Stomach (tissue), 9 donors: ENCODE results near the gene BCAS3. TPM values are rescaled to one million over a fixed set of nuclear protein-coding genes. Genes with fewer than 3 reads are reported as not detected.
"Not testable (repeated sequence)": the region's sequence is repeated elsewhere in the genome, so short reads cannot be mapped to it uniquely, and the experiment has no call there.

Source experiments
- DNase-seq, 2 donors: peaks; one replicate each; pipeline versions ENCODE4 v3.0.0 to v3.0.0-alpha.2; 2013 to 2019
- H3K27ac ChIP-seq, 5 donors: fragments of 200-600 bp in 4 of 5; sonication (generic) in 4 of 5; one replicate each; pipeline ENCODE4 v1.5.1; 2013 to 2019; ENCODE audit warnings: mild to moderate bottlenecking in 1 of 5, moderate library complexity in 1 of 5
- H3K27me3 ChIP-seq, 3 donors: fragments of 200-600 bp; sonication (generic); one replicate each; pipeline ENCODE4 v1.5.1; 2017 to 2019; ENCODE audit warnings: mixed run types in 1 of 3
- H3K36me3 ChIP-seq, 4 donors: fragments of 200-600 bp; sonication (generic); 1 replicate in 3 of 4; 2 replicates in 1 of 4; pipeline ENCODE4 v1.5.1; 2016 to 2019
- H3K4me1 ChIP-seq, 4 donors: fragments of 200-600 bp; sonication (generic); one replicate each; pipeline ENCODE4 v1.5.1; 2016 to 2019
- H3K4me3 ChIP-seq, 4 donors: fragments of 200-600 bp; sonication (generic) in 3 of 4; one replicate each; pipeline ENCODE4 v1.5.1; 2016 to 2019; ENCODE audit warnings: mild to moderate bottlenecking in 1 of 4
- H3K9me3 ChIP-seq, 4 donors: fragments of 200-600 bp; sonication (generic); one replicate each; pipeline ENCODE4 v1.5.1; 2016 to 2019
- CTCF ChIP-seq, 7 experiments: fragments of 450-650 bp in 4 of 7; fragments of 200-600 bp in 3 of 7; sonication (generic) in 3 of 7; IDR thresholded peaks; one replicate each; pipeline ENCODE4 v1.5.1; 2016 to 2019; ENCODE audit warnings: antibody characterized with exemption in 7 of 7, control low read depth in 2 of 7, mild to moderate bottlenecking in 1 of 7
- EP300 ChIP-seq: sonication (generic); formaldehyde crosslinking; IDR thresholded peaks from one replicate; pipeline ENCODE4 v1.6.1; 2017; ENCODE audit warnings: antibody characterized with exemption
- POLR2A ChIP-seq, 4 donors: fragments of 450-650 bp; IDR thresholded peaks; one replicate each; pipeline ENCODE4 v1.6.1; 2016; ENCODE audit warnings: antibody characterized with exemption in 4 of 4, control low read depth in 2 of 4, mild to moderate bottlenecking in 1 of 4, moderate library complexity in 1 of 4
- POLR2AphosphoS5 ChIP-seq, 3 donors: sonication (generic); formaldehyde crosslinking; IDR thresholded peaks; one replicate each; pipeline ENCODE4 v1.6.1; 2016; ENCODE audit warnings: antibody characterized with exemption in 3 of 3
- WGBS, 5 donors: extraction: QIAGEN DNeasy Blood & Tissue Kit in 3 of 5; methylation state at CpG; one replicate each; pipeline versions ENCODE4 v1.1.5 to v1.1.7; 2013 to 2018; 5-methylcytosine and 5-hydroxymethylcytosine counted together
- intact Hi-C: fragments of 100-400 bp; cut with DNase I; formaldehyde crosslinking; loops from one replicate; pipeline ENCODE4 v1.15.1; 2023; ENCODE audit warnings: low total_unique reads
- polyA plus RNA-seq, 3 donors: library from polyadenylated mRNA; stranded (reverse); fragments of 200-250 nt; gene quantifications; one replicate each; pipeline ENCODE4 v1.2.3, GENCODE V29; 2013
- total RNA-seq, 5 donors: library from RNA; depleted of rRNA; stranded (reverse); fragments of >200 nt; gene quantifications; one replicate each; pipeline versions ENCODE4 v1.1.0 to v1.2.3, GENCODE V29; 2014 to 2016
- donor health status: healthy with polysubstance abuse.
- donor health status: Bipolar disorder and iron deficiency.
- donor health status: healthy.

BCAS3 gene
- total and polyA plus RNA-seq, 8 donors, result 4.9 to 150 (median 25.3) TPM

GRCh38 chr17:60750640-60751039 is 73.0 kb downstream of the BCAS3 start:
- intact Hi-C loops, result no loop called here
- H3K36me3 ChIP-seq, result peaks cover 0 to 7% (median 0%) of the 10 kb centered on the region in 4 donors
- peaks cover 0 to 5% (median 0%) of the 10 kb centered on the region in 4 donors for H3K4me1 ChIP-seq
- TF ChIP-seq POLR2A (IDR thresholded peaks at IDR 0.05) (no peak), CTCF (IDR thresholded peaks at IDR 0.05) (no peak), POLR2AphosphoS5 (IDR thresholded peaks at IDR 0.05) (no peak), EP300 (no peak)
- no peak overlapping the region for H3K4me3 ChIP-seq
- no peaks in the 10 kb centered on the region for H3K9me3 ChIP-seq
- no peak overlapping the region for H3K27ac ChIP-seq
- H3K27me3 ChIP-seq, result no peaks in the 10 kb centered on the region
- DNase-seq, result no peak

GRCh38 chr17:60751884-60752283 is 74.2 kb downstream of the BCAS3 start:
- no peaks in the 10 kb centered on the region for H3K27me3 ChIP-seq
- H3K4me3 ChIP-seq, result no peak overlapping the region
- DNase-seq, result no peak
- peaks cover 0 to 7% (median 0%) of the 10 kb centered on the region in 4 donors for H3K36me3 ChIP-seq
- H3K4me1 ChIP-seq, result no peaks in the 10 kb centered on the region
- intact Hi-C loops, result no loop called here
- no peak overlapping the region for H3K27ac ChIP-seq
- 97 to 100% (median 97%) methylated on average over 1 of the region's 1 CpG for WGBS, 5 donors
- no peaks in the 10 kb centered on the region for H3K9me3 ChIP-seq
- TF ChIP-seq EP300, result no peak
- no peak for TF ChIP-seq POLR2A (IDR thresholded peaks at IDR 0.05)
- no peak for TF ChIP-seq CTCF (IDR thresholded peaks at IDR 0.05)
- no peak for TF ChIP-seq POLR2AphosphoS5 (IDR thresholded peaks at IDR 0.05)

- H3K27ac ChIP-seq, result no peak overlapping the region
- DNase-seq, result no peak
- no peaks in the 10 kb centered on the region for H3K4me1 ChIP-seq
- no peak overlapping the region for H3K4me3 ChIP-seq
- no peaks in the 10 kb centered on the region for H3K9me3 ChIP-seq
- WGBS, 5 donors, result 90 to 98% (median 94%) methylated on average over 8 of the region's 8 CpGs
- intact Hi-C loops, result no loop called here
- H3K27me3 ChIP-seq, result no peaks in the 10 kb centered on the region
- peaks cover 0 to 7% (median 0%) of the 10 kb centered on the region in 4 donors for H3K36me3 ChIP-seq
- no peak for TF ChIP-seq POLR2A (IDR thresholded peaks at IDR 0.05)
- TF ChIP-seq POLR2AphosphoS5 (IDR thresholded peaks at IDR 0.05), result no peak
- no peak for TF ChIP-seq EP300
- no peak for TF ChIP-seq CTCF (IDR thresholded peaks at IDR 0.05)
These were observed 75.4 kb downstream of the BCAS3 start for GRCh38 chr17:60752873-60753577.

GRCh38 chr17:60754057-60754604 is 76.5 kb downstream of the BCAS3 start:
- H3K4me1 ChIP-seq, result no peaks in the 10 kb centered on the region
- H3K9me3 ChIP-seq, result no peaks in the 10 kb centered on the region
- H3K27me3 ChIP-seq, result no peaks in the 10 kb centered on the region
- H3K36me3 ChIP-seq, result peaks cover 0 to 7% (median 0%) of the 10 kb centered on the region in 4 donors
- DNase-seq, result no peak
- H3K27ac ChIP-seq, result no peak overlapping the region
- no peak overlapping the region for H3K4me3 ChIP-seq
- 67 to 85% (median 70%) methylated on average over 8 of the region's 8 CpGs for WGBS, 5 donors
- intact Hi-C loops, result no loop called here
- TF ChIP-seq POLR2A (IDR thresholded peaks at IDR 0.05), result no peak
- no peak for TF ChIP-seq EP300
- TF ChIP-seq CTCF (IDR thresholded peaks at IDR 0.05), result no peak
- no peak for TF ChIP-seq POLR2AphosphoS5 (IDR thresholded peaks at IDR 0.05)

- H3K36me3 ChIP-seq, result peaks cover 3 to 15% (median 7%) of the 10 kb centered on the region in 4 donors
- H3K4me3 ChIP-seq, H3K27me3 ChIP-seq, DNase-seq, H3K27ac ChIP-seq, H3K4me1 ChIP-seq, intact Hi-C loops: not testable (repeated sequence)
- WGBS, 5 donors, result 78 to 89% (median 81%) methylated on average over 11 to 12 of the region's 12 CpGs
- peaks cover 0 to 14% (median 4%) of the 10 kb centered on the region in 4 donors for H3K9me3 ChIP-seq
These were observed 79.1 kb downstream of the BCAS3 start for GRCh38 chr17:60756798-60757197.
